H1 (cell line): ENCODE results near the gene DDX47. TPM values are rescaled to one million over a fixed set of nuclear protein-coding genes. Genes with fewer than 3 reads are reported as not detected.

Source experiments
- BRCA1 ChIP-seq: IDR thresholded peaks from 2 replicates; pipeline ENCODE4 v1.6.1; 2012; ENCODE audit warnings: low read depth, low read length, improper control_type of control experiment
- CBX5 ChIP-seq: fragments of 300-800, 300-1000 bp; sonication (generic); IDR thresholded peaks from 2 replicates; pipeline ENCODE4 v1.7.1; 2016; ENCODE audit warnings: antibody characterized with exemption, low read length, low read depth
- CTBP2 ChIP-seq: IDR thresholded peaks from 2 replicates; pipeline ENCODE4 v1.7.0; 2011; ENCODE audit warnings: borderline replicate concordance, mild to moderate bottlenecking, moderate library complexity, mixed read lengths, low read length; ENCODE audit not compliant: insufficient read depth, insufficient read length
- CTCF ChIP-seq, 3 experiments: IDR thresholded peaks; 1 replicate in 2 of 3; 2 replicates in 1 of 3; pipeline versions ENCODE4 v1.5.1 to v1.6.1; 2011; ENCODE audit warnings: low read length in 3 of 3, mild to moderate bottlenecking in 3 of 3, inconsistent platforms in 2 of 3, low read depth in 1 of 3, moderate library complexity in 1 of 3; ENCODE audit not compliant: insufficient read depth in 1 of 3; ENCODE audit errors: control extremely low read depth in 1 of 3
- KDM1A ChIP-seq: fragments of 200-600, 300-600 bp; sonication (generic); IDR thresholded peaks from 2 replicates; pipeline ENCODE4 v1.7.1; 2016; ENCODE audit warnings: mild to moderate bottlenecking, low read length, borderline replicate concordance
- RAD21 ChIP-seq, 2 experiments: IDR thresholded peaks in 1 of 2; conservative IDR thresholded peaks in 1 of 2; 2 replicates each; pipeline ENCODE4 v1.6.1; 2011; ENCODE audit warnings: low read depth in 2 of 2, low read length in 2 of 2, improper control_type of control experiment in 1 of 2, inconsistent platforms in 1 of 2, mild to moderate bottlenecking in 1 of 2, moderate library complexity in 1 of 2
- polyA plus RNA-seq, 7 experiments: library from polyadenylated mRNA; depleted of rRNA in 3 of 7; stranded (reverse) in 5 of 7; unstranded in 2 of 7; fragments of >200 nt in 5 of 7; fragments of 200-250 nt in 2 of 7; gene quantifications; 1 replicate in 5 of 7; 2 replicates in 1 of 7; 4 replicates in 1 of 7; pipeline versions ENCODE4 v1.2.1 to v1.2.3, GENCODE V29; 2011 to 2013; ENCODE audit warnings: missing spikeins in 2 of 7, mixed read lengths in 2 of 7
- total RNA-seq: library from RNA; stranded (reverse); fragmentation: NEBNext Ultra II Directional; extraction: Animal tissue kit (Norgen Biotek cat#: 25700); gene quantifications from 2 replicates; pipeline ENCODE4 v1.2.1, GENCODE V29; 2021
- TF ChIP-seq, protein P1 (sequence below): fragments of 300-600 bp; sonication (generic); IDR thresholded peaks from 2 replicates; pipeline ENCODE4 v1.7.1; 2012; ENCODE audit warnings: low read length, moderate library complexity, mild to moderate bottlenecking, inconsistent platforms; ENCODE audit not compliant: insufficient replicate concordance

The DDX47 gene
- total and polyA plus RNA-seq, 2 of the 8 experiments (the other 6 are each of a cell fraction or from before 2014, with no cell fraction given) = 54.4 to 74.2 TPM

GRCh38 chr12:12812174-12812573 is 972 bp upstream of the DDX47 start (continued):
- TF ChIP-seq, protein P1, sequence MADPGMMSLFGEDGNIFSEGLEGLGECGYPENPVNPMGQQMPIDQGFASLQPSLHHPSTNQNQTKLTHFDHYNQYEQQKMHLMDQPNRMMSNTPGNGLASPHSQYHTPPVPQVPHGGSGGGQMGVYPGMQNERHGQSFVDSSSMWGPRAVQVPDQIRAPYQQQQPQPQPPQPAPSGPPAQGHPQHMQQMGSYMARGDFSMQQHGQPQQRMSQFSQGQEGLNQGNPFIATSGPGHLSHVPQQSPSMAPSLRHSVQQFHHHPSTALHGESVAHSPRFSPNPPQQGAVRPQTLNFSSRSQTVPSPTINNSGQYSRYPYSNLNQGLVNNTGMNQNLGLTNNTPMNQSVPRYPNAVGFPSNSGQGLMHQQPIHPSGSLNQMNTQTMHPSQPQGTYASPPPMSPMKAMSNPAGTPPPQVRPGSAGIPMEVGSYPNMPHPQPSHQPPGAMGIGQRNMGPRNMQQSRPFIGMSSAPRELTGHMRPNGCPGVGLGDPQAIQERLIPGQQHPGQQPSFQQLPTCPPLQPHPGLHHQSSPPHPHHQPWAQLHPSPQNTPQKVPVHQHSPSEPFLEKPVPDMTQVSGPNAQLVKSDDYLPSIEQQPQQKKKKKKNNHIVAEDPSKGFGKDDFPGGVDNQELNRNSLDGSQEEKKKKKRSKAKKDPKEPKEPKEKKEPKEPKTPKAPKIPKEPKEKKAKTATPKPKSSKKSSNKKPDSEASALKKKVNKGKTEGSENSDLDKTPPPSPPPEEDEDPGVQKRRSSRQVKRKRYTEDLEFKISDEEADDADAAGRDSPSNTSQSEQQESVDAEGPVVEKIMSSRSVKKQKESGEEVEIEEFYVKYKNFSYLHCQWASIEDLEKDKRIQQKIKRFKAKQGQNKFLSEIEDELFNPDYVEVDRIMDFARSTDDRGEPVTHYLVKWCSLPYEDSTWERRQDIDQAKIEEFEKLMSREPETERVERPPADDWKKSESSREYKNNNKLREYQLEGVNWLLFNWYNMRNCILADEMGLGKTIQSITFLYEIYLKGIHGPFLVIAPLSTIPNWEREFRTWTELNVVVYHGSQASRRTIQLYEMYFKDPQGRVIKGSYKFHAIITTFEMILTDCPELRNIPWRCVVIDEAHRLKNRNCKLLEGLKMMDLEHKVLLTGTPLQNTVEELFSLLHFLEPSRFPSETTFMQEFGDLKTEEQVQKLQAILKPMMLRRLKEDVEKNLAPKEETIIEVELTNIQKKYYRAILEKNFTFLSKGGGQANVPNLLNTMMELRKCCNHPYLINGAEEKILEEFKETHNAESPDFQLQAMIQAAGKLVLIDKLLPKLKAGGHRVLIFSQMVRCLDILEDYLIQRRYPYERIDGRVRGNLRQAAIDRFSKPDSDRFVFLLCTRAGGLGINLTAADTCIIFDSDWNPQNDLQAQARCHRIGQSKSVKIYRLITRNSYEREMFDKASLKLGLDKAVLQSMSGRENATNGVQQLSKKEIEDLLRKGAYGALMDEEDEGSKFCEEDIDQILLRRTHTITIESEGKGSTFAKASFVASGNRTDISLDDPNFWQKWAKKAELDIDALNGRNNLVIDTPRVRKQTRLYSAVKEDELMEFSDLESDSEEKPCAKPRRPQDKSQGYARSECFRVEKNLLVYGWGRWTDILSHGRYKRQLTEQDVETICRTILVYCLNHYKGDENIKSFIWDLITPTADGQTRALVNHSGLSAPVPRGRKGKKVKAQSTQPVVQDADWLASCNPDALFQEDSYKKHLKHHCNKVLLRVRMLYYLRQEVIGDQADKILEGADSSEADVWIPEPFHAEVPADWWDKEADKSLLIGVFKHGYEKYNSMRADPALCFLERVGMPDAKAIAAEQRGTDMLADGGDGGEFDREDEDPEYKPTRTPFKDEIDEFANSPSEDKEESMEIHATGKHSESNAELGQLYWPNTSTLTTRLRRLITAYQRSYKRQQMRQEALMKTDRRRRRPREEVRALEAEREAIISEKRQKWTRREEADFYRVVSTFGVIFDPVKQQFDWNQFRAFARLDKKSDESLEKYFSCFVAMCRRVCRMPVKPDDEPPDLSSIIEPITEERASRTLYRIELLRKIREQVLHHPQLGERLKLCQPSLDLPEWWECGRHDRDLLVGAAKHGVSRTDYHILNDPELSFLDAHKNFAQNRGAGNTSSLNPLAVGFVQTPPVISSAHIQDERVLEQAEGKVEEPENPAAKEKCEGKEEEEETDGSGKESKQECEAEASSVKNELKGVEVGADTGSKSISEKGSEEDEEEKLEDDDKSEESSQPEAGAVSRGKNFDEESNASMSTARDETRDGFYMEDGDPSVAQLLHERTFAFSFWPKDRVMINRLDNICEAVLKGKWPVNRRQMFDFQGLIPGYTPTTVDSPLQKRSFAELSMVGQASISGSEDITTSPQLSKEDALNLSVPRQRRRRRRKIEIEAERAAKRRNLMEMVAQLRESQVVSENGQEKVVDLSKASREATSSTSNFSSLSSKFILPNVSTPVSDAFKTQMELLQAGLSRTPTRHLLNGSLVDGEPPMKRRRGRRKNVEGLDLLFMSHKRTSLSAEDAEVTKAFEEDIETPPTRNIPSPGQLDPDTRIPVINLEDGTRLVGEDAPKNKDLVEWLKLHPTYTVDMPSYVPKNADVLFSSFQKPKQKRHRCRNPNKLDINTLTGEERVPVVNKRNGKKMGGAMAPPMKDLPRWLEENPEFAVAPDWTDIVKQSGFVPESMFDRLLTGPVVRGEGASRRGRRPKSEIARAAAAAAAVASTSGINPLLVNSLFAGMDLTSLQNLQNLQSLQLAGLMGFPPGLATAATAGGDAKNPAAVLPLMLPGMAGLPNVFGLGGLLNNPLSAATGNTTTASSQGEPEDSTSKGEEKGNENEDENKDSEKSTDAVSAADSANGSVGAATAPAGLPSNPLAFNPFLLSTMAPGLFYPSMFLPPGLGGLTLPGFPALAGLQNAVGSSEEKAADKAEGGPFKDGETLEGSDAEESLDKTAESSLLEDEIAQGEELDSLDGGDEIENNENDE = no peak
- peak in 1 of 3 experiments; percentile 17; a peak in 1 of 4 replicates for TF ChIP-seq CTCF (IDR thresholded peaks at IDR 0.05; ENCODE audit: control extremely low read depth in 1 of 3, insufficient read depth in 1 of 3, low read depth in 1 of 3, low read length in 3 of 3)
- TF ChIP-seq CBX5 = no peak
- TF ChIP-seq RAD21 (IDR thresholded peaks at IDR 0.05 in 1 of 2, conservative IDR thresholded peaks at IDR 0.05 in 1 of 2; ENCODE audit: low read depth in 2 of 2, low read length in 2 of 2) = peak in 1 of 2 experiments; percentile 20; a peak in 2 of 4 replicates
- no peak for TF ChIP-seq CTBP2
- no peak for TF ChIP-seq KDM1A
- TF ChIP-seq BRCA1 = no peak
